SIG-M5 treated with dmso at 0.1 percent for 504 hours (cell line): ENCODE results near the gene ACTN1.
A peak's percentile ranks its signal among the peaks of the same experiment; 100 is the strongest.

ENCODE experiments used
- DNase-seq: peaks from one replicate; lab custom pipeline; 2025; ENCODE audit not compliant: unreplicated experiment; lab: John Stamatoyannopoulos, UW

The ACTN1 gene

GRCh38 chr14:68919129-68919927 is 59.8 kb downstream of the ACTN1 start:
- DNase-seq, result no peak

GRCh38 chr14:68918612-68919011 is 60.5 kb downstream of the ACTN1 start:
- no peak for DNase-seq

- DNase-seq, result no peak
These were observed 62.7 kb downstream of the ACTN1 start for GRCh38 chr14:68916358-68916941.

GRCh38 chr14:68913516-68913915 is 65.6 kb downstream of the ACTN1 start:
- DNase-seq, result no peak

- DNase-seq, result peak; percentile 68
These were observed 67.4 kb downstream of the ACTN1 start for GRCh38 chr14:68911594-68912227.

- DNase-seq, result no peak
These were observed 68.6 kb downstream of the ACTN1 start for GRCh38 chr14:68910540-68910939.

GRCh38 chr14:68908803-68909202 is 70.3 kb downstream of the ACTN1 start:
- no peak for DNase-seq

GRCh38 chr14:68908201-68908600 is 70.9 kb downstream of the ACTN1 start:
- DNase-seq, result no peak

- no peak for DNase-seq
These were observed 72.7 kb downstream of the ACTN1 start for GRCh38 chr14:68906439-68906838.

- no peak for DNase-seq
These were observed 73.8 kb downstream of the ACTN1 start for GRCh38 chr14:68905107-68905895.

GRCh38 chr14:68902357-68902756 is 76.7 kb downstream of the ACTN1 start:
- no peak for DNase-seq

- DNase-seq, result no peak
These were observed 80.0 kb downstream of the ACTN1 start for GRCh38 chr14:68899033-68899603.

- DNase-seq, result no peak
These were observed 80.7 kb downstream of the ACTN1 start for GRCh38 chr14:68898248-68899032.

- no peak for DNase-seq
These were observed 81.4 kb downstream of the ACTN1 start for GRCh38 chr14:68897559-68898155.

- no peak for DNase-seq
These were observed 83.0 kb downstream of the ACTN1 start for GRCh38 chr14:68896132-68896531.

- DNase-seq, result no peak
These were observed 84.0 kb downstream of the ACTN1 start for GRCh38 chr14:68894802-68895703.

- no peak for DNase-seq
These were observed 85.0 kb downstream of the ACTN1 start for GRCh38 chr14:68894123-68894522.

GRCh38 chr14:68893566-68893965 is 85.5 kb downstream of the ACTN1 start:
- DNase-seq, result no peak

GRCh38 chr14:68892961-68893360 is 86.1 kb downstream of the ACTN1 start:
- no peak for DNase-seq
